Measurements from ENCODE around the gene TNNI3K.

GRCh38 chr1:74437035-74437434 is 201.8 kb downstream of the TNNI3K start:
- TF ChIP-seq CTCF (IDR thresholded peaks at IDR 0.05) = no peak
- TF ChIP-seq POLR2A (IDR thresholded peaks at IDR 0.05) = no peak
